HAP-1 (cell line): ENCODE results near the gene WDR70.

Source experiments
- DNase-seq, 2 experiments: peaks; one replicate each; pipeline ENCODE4 v3.0.0-alpha.2; 2016 to 2020; ENCODE audit warnings: low spot score in 2 of 2
- H3K27me3 ChIP-seq: fragments of 250-450 bp; sonication (Bioruptor Pico); 2 replicates; pipeline ENCODE4 v1.5.1; 2020; ENCODE audit warnings: low read depth, mild to moderate bottlenecking, moderate library complexity
- H3K36me3 ChIP-seq: fragments of 250-450 bp; sonication (Bioruptor Pico); replicated peaks from 2 replicates; pipeline ENCODE4 v1.5.1; 2020; ENCODE audit warnings: mild to moderate bottlenecking
- H3K4me1 ChIP-seq: fragments of 250-450 bp; sonication (Bioruptor Pico); 2 replicates; pipeline ENCODE4 v1.5.1; 2020; ENCODE audit warnings: mild to moderate bottlenecking
- H3K4me3 ChIP-seq: fragments of 250-450 bp; sonication (Bioruptor Pico); 2 replicates; pipeline ENCODE4 v1.5.1; 2020; ENCODE audit warnings: mild to moderate bottlenecking, moderate library complexity
- H3K9me3 ChIP-seq: fragments of 250-450 bp; sonication (Bioruptor Pico); 2 replicates; pipeline ENCODE4 v1.5.1; 2020; ENCODE audit warnings: mild to moderate bottlenecking, moderate library complexity
- in situ Hi-C: fragments of 300-500 bp; cut with MboI; formaldehyde crosslinking; loops from 3 replicates; pipeline ENCODE4 v1.14.3; 2020; ENCODE audit warnings: low sequenced_read_pairs, inconsistent platforms, mixed read lengths

Gene WDR70

DNA sequence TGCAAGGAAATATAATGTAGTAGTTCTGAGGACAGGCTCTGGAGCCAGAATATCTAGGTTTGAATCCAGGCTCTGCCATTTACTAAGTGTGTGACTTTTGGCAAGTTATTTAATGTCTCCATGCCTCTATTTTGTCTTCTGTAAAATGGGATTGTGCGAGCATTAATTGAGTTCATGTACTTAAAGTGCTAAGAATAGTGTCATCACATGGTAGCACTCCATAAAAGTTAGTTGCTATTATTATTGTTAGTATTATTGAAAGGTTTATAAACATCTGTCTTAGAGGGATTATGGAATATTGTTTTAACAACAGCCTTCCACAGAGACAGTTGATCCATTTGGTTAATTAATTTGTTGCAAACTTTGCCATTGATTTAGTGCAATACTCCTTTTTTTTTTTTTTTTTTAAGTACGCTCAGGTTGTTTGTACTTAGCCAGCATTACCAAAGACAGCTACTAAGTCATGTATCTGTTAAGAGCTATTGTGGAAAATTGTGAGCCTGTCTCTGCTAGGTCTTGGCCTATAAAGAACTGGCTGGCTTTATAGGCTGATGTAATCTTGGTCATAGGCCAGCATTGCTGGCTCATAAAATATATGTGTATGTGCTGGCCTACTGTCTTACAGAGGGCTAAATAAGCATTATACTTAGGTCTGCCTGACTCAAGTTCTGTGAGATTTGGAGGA lies 174.7 kb downstream of the WDR70 start:
- in situ Hi-C loops: no loop called here
- no peak overlapping the region for H3K4me3 ChIP-seq
- no peak for DNase-seq
- no peaks in the 10 kb centered on the region for H3K9me3 ChIP-seq
- H3K27me3 ChIP-seq: no peaks in the 10 kb centered on the region
- no peaks in the 10 kb centered on the region for H3K36me3 ChIP-seq
- peaks cover 3% of the 10 kb centered on the region; the same call in 1 of the 2 replicates for H3K4me1 ChIP-seq

DNA sequence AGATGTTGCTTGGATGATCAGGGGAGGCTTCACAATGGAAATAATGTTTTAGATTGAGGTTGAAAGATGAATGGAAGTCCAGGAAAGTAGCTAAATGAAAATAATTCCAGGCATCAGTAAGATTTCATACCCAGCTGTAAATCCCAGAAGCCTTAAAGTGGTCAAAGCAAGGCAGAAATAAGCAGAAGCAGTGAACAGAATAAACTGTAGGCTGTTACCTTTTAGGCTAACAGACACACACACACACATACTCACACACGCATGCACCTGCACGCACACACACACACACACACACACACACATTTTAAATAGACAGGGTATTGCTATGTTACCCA lies 175.3 kb downstream of the WDR70 start:
- Histone ChIP-seq H3K9me3 (no peaks in the 10 kb centered on the region), H3K4me1 (peaks cover 3% of the 10 kb centered on the region; the same call in 1 of the 2 replicates), H3K36me3 (no peaks in the 10 kb centered on the region), H3K4me3 (no peak overlapping the region), H3K27me3 (no peaks in the 10 kb centered on the region)
- in situ Hi-C loops: no loop called here
- no peak for DNase-seq

GRCh38 chr5:37554938-37555337 lies 175.8 kb downstream of the WDR70 start:
- H3K36me3 ChIP-seq: no peaks in the 10 kb centered on the region
- no peaks in the 10 kb centered on the region for H3K27me3 ChIP-seq
- H3K4me1 ChIP-seq: peaks cover 3% of the 10 kb centered on the region; the same call in 1 of the 2 replicates
- H3K9me3 ChIP-seq: no peaks in the 10 kb centered on the region
- DNase-seq: peak; percentile 29 to 42
- no peak overlapping the region for H3K4me3 ChIP-seq
- in situ Hi-C loops: no loop called here

DNA sequence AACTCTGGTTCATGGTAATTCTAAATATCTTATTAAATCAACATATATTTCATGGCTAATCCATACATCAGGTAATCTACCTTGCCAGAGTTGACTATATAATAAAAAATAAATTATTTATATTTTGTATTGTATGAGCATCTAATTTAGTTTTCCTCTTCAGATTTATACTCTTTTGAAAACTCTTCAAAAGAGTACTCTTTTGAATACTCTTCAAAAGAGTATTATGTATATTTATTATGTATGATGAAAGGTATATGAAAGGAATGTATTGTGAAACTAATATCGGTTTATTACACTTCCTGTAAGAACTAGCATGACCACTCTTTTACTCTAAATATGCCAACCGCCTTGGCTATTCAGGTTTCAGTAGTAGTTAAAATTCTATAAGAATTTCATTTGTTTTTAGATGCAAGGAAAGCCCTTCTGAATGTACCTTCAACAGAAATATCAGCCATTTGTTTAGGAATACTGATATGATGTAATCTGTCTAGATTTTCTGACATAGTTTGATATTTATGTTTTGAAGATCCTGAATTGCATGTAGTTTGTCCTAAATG lies 178.7 kb downstream of the WDR70 start:
- in situ Hi-C loops: no loop called here
- Histone ChIP-seq H3K9me3 (no peaks in the 10 kb centered on the region), H3K4me1 (peaks cover 3% of the 10 kb centered on the region; the same call in 1 of the 2 replicates), H3K27me3 (no peaks in the 10 kb centered on the region), H3K4me3 (no peak overlapping the region), H3K36me3 (no peaks in the 10 kb centered on the region)
- DNase-seq: no peak

DNA sequence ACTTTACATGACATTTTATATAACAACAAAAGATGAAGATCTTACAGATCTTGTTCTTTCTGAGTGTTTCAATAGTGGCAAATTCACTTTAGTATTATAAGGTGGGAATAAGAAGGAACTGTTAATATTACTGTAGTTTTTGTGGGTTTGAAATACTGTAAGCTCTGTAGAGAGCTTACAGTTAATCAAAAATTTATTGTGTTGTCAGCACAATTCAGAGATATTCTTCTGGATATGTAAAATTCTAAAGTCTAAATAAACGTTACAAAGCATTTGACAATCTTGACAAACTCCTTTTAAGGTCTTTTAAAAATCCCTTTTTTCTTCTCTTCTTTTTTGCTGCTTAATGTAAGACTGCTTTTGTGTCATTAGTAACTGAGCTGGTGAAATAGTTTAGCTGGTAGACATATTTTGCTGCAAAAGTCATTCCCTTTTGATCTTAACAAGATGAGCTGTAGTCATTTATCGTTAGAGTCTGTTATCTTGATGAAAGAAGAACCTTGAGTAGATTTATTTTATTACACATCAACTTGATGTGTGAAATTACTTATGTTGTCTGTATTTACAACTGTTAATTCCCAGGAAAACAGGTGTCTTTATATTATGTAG lies 186.0 kb downstream of the WDR70 start:
- Histone ChIP-seq H3K9me3 (no peaks in the 10 kb centered on the region), H3K4me3 (no peak overlapping the region), H3K4me1 (0 out of 2 replicates have a peak, but pooled peaks cover 5% of the 10 kb centered on the region), H3K27me3 (no peaks in the 10 kb centered on the region), H3K36me3 (no peaks in the 10 kb centered on the region)
- DNase-seq: no peak
- in situ Hi-C loops: no loop called here

DNA sequence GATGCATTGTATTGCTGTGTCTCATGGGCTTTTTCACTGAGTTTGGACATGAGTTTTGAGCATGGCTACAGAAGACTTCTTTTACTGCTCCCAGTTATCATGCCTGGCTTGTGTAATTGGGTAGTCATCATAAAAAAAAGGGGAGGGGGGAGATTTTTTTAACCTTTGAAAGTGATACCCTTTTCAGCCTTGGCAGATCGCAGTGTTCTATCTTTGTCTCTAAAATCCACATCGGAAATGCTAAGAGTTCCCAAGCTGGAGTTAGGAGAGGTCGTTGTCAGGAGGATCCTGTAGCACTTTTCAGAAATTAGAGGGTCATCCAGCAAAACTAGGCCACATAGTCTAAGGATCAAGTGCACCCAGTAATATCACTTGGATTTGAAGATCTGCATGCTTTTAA lies 188.4 kb downstream of the WDR70 start:
- Histone ChIP-seq H3K27me3 (no peaks in the 10 kb centered on the region), H3K4me1 (0 out of 2 replicates have a peak, but pooled peaks cover 5% of the 10 kb centered on the region), H3K4me3 (no peak overlapping the region), H3K36me3 (no peaks in the 10 kb centered on the region), H3K9me3 (no peaks in the 10 kb centered on the region)
- in situ Hi-C loops: no loop called here
- DNase-seq: no peak

GRCh38 chr5:37568018-37568753 lies 189.1 kb downstream of the WDR70 start:
- no peaks in the 10 kb centered on the region for H3K36me3 ChIP-seq
- no peaks in the 10 kb centered on the region for H3K9me3 ChIP-seq
- 0 out of 2 replicates have a peak, but pooled peaks cover 5% of the 10 kb centered on the region for H3K4me1 ChIP-seq
- in situ Hi-C loops: no loop called here
- H3K27me3 ChIP-seq: no peaks in the 10 kb centered on the region
- DNase-seq: no peak
- no peak overlapping the region for H3K4me3 ChIP-seq

DNA sequence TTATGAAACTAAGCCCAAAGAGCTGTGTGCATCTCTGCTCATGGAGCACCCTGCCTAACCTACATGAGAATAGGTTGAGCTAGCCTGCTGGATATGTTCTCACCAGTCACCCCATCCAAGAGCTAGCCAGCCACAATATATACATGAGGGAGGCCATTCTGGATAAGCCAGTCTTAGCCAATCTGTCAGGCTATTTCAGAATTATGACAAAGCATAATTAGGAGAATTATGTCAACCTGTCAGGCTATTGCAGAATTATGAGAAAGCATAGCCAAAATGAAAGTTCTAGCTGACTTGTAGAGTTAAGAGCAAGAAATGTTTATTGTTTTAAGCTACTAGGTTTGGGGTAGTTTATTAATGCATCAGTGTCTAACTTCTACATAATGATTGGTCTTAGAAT lies 189.8 kb downstream of the WDR70 start:
- Histone ChIP-seq H3K36me3 (no peaks in the 10 kb centered on the region), H3K27me3 (no peaks in the 10 kb centered on the region), H3K4me3 (no peak overlapping the region), H3K4me1 (0 out of 2 replicates have a peak, but pooled peaks cover 5% of the 10 kb centered on the region), H3K9me3 (no peaks in the 10 kb centered on the region)
- in situ Hi-C loops: no loop called here
- no peak for DNase-seq

GRCh38 chr5:37569466-37569865 lies 190.3 kb downstream of the WDR70 start:
- Histone ChIP-seq H3K9me3 (no peaks in the 10 kb centered on the region), H3K4me3 (no peak overlapping the region), H3K27me3 (no peaks in the 10 kb centered on the region), H3K36me3 (no peaks in the 10 kb centered on the region), H3K4me1 (0 out of 2 replicates have a peak, but pooled peaks cover 5% of the 10 kb centered on the region)
- in situ Hi-C loops: no loop called here
- no peak for DNase-seq

DNA sequence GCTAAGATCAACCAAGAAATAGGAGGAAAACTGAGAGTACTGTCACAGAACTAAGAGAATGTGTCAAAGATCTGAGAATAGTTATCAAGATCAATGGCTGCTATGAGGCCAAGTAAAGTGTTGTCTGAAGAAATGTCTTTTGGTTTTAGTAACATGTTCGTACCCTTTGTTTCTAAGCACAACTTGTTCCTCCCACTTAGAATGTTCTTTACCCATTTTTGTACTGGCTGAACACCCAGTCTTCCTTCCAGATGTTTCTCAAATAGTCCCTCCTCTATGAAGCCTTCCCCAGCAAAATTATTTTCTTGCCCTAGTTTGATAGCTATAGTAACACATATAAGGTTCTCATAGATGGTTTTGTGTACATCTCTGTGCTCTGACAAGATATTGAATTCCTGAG lies 191.5 kb downstream of the WDR70 start:
- Histone ChIP-seq H3K4me1 (no peaks in the 10 kb centered on the region), H3K27me3 (no peaks in the 10 kb centered on the region), H3K36me3 (no peaks in the 10 kb centered on the region), H3K9me3 (no peaks in the 10 kb centered on the region), H3K4me3 (no peak overlapping the region)
- in situ Hi-C loops: no loop called here
- no peak for DNase-seq

- H3K27me3 ChIP-seq: no peaks in the 10 kb centered on the region
- no peaks in the 10 kb centered on the region for H3K4me1 ChIP-seq
- no peaks in the 10 kb centered on the region for H3K9me3 ChIP-seq
- in situ Hi-C loops: no loop called here
- H3K4me3 ChIP-seq: no peak overlapping the region
- H3K36me3 ChIP-seq: no peaks in the 10 kb centered on the region
- no peak for DNase-seq
Observed at GRCh38 chr5:37571985-37572384, 192.9 kb downstream of the WDR70 start.

DNA sequence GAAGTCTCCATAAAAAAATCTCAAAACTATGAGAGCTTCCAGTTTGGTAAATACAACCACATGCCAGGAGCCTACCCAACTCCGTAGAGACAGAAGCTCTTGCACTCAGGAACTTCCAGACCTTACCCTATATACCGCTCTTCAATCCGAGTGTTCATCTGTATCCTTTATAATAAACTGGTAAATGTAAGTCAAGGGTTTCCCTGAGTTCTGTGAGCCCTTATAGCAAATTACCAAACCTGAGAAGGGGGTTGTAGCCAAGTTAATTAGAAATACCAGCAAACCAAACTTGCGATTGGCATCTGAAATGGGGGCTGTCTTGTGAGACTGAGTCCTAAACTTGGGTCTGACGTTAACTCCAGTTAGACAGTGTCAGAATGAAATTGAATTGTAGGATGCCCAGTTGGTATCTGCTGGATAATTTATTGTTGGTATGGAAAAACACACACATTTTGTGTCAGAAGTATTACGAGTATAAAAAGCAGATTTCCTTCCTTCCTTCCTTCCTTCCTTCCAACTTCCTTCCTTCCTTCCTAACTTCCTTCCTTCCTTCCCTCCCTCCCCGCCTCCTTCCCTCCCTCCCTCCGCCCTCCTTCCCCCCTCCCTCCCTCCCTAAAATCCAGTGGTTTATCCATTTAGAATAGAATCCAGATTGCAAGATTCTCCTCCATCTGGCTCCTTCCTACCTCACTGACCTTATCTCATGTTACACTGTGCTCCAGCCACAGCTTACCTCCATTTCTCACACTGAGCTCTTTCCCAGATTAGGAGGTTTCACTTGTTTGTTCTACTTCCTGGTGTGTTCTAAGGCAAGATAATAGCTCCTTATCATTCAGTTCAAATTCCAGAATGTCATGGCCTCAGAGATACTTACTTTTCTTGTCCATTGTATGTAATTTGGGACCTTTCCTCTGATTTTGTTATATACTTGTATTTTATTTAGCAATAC lies 196.7 kb downstream of the WDR70 start:
- in situ Hi-C loops: no loop called here
- H3K4me1 ChIP-seq: no peaks in the 10 kb centered on the region
- DNase-seq: no peak
- H3K9me3 ChIP-seq: no peaks in the 10 kb centered on the region
- H3K27me3 ChIP-seq: no peaks in the 10 kb centered on the region
- no peaks in the 10 kb centered on the region for H3K36me3 ChIP-seq
- H3K4me3 ChIP-seq: no peak overlapping the region

GRCh38 chr5:37576552-37576951 lies 197.4 kb downstream of the WDR70 start:
- no peaks in the 10 kb centered on the region for H3K9me3 ChIP-seq
- H3K36me3 ChIP-seq: no peaks in the 10 kb centered on the region
- no peaks in the 10 kb centered on the region for H3K4me1 ChIP-seq
- H3K27me3 ChIP-seq: no peaks in the 10 kb centered on the region
- in situ Hi-C loops: no loop called here
- DNase-seq: no peak
- H3K4me3 ChIP-seq: no peak overlapping the region
